Gastroesophageal sphincter (tissue), 4 donors: ENCODE measurements around the gene COPB1. TPM values are rescaled to one million over a fixed set of nuclear protein-coding genes. Genes with fewer than 3 reads are reported as not detected.

Experiments
- ATAC-seq: fragments of 150-250 bp; one replicate; pipeline ENCODE4 v1.9.1; 2016; ENCODE audit warnings: mild to moderate bottlenecking, moderate library complexity
- H3K27ac ChIP-seq, 4 donors: fragments of 200-600 bp; sonication (generic) in 3 of 4; 1 replicate in 3 of 4; 2 replicates in 1 of 4; pipeline ENCODE4 v1.5.1; 2016 to 2019
- H3K27me3 ChIP-seq: fragments of 200-600 bp; sonication (generic); one replicate; pipeline ENCODE4 v1.5.1; 2019
- H3K36me3 ChIP-seq, 2 donors: fragments of 200-600 bp; sonication (generic); one replicate each; pipeline ENCODE4 v1.5.1; 2019; ENCODE audit warnings: control low read depth in 1 of 2
- H3K4me1 ChIP-seq, 3 donors: fragments of 200-600 bp; sonication (generic); 1 replicate in 2 of 3; 2 replicates in 1 of 3; pipeline ENCODE4 v1.5.1; 2016 to 2019; ENCODE audit warnings: control low read depth in 2 of 3
- H3K4me3 ChIP-seq, 2 donors: fragments of 200-600 bp; sonication (generic); one replicate each; pipeline ENCODE4 v1.5.1; 2019; ENCODE audit warnings: mild to moderate bottlenecking in 1 of 2, moderate library complexity in 1 of 2
- H3K9me3 ChIP-seq, 3 donors: fragments of 200-600 bp; sonication (generic); one replicate each; pipeline ENCODE4 v1.5.1; 2017 to 2019; ENCODE audit warnings: control low read depth in 2 of 3
- CTCF ChIP-seq, 4 experiments: fragments of 200-600 bp in 2 of 4; fragments of 450-650 bp in 2 of 4; sonication (generic) in 1 of 4; IDR thresholded peaks; one replicate each; pipeline ENCODE4 v1.5.1; 2017 to 2019; ENCODE audit warnings: antibody characterized with exemption in 4 of 4, mild to moderate bottlenecking in 2 of 4, moderate library complexity in 2 of 4
- EP300 ChIP-seq: sonication (generic); formaldehyde crosslinking; IDR thresholded peaks from one replicate; pipeline ENCODE4 v1.6.1; 2017; ENCODE audit warnings: antibody characterized with exemption, mild to moderate bottlenecking
- POLR2A ChIP-seq, 2 donors: fragments of 450-650 bp; IDR thresholded peaks; one replicate each; pipeline ENCODE4 v1.6.1; 2017; ENCODE audit warnings: antibody characterized with exemption in 2 of 2, mild to moderate bottlenecking in 2 of 2, moderate library complexity in 1 of 2
- POLR2AphosphoS5 ChIP-seq: sonication (generic); formaldehyde crosslinking; IDR thresholded peaks from one replicate; pipeline ENCODE4 v1.6.1; 2017; ENCODE audit warnings: antibody characterized with exemption
- WGBS, 2 donors: methylation state at CpG; one replicate each; pipeline ENCODE4 v1.1.5; 2018; ENCODE audit warnings: low coverage in 1 of 2; 5-methylcytosine and 5-hydroxymethylcytosine counted together
- total RNA-seq, 4 donors: library from RNA; depleted of rRNA; stranded (reverse); fragments of >200 nt; gene quantifications; one replicate each; pipeline ENCODE4 v1.1.0, GENCODE V29; 2016

COPB1 gene
- total RNA-seq, 4 donors from 2014 or later = 74.5 to 130 (median 101) TPM

DNA sequence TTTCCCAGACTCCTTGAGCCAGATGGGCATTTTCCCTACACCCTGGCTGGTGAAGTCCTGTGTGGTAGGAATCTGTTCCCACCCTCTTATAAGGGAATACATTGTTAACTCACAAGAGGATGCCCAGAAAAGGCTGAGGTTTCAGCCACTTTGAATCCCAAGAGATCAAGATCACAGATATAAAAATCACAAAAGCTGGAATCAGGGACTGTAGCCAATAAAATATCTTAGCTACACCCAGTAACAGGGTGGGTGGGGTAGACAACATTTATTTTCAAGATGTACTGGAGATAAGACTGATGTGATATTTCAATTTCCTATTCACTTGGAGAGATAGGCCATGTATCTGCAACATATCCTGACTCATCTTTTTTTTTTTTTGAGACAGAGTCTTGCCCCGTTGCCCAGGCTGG, 50.3 kb downstream of the COPB1 start:
- Histone ChIP-seq H3K27me3 (no peaks in the 10 kb centered on the region), H3K9me3 (no peaks in the 10 kb centered on the region), H3K36me3 (peaks cover 0 to 28% of the 10 kb centered on the region in 2 donors), H3K4me1 (no peaks in the 10 kb centered on the region), H3K4me3 (no peak overlapping the region), H3K27ac (peak overlapping the region in 1 of 4 donors; percentile 22)
- no peak for ATAC-seq
- TF ChIP-seq POLR2A (IDR thresholded peaks at IDR 0.05) (no peak), CTCF (IDR thresholded peaks at IDR 0.05) (no peak), POLR2AphosphoS5 (no peak), EP300 (no peak)
- 33 to 80% methylated on average over 1 of the region's 1 CpG for WGBS, 2 donors

- Histone ChIP-seq H3K27me3 (no peaks in the 10 kb centered on the region), H3K27ac (no peak overlapping the region), H3K4me1 (no peaks in the 10 kb centered on the region), H3K9me3 (no peaks in the 10 kb centered on the region), H3K36me3 (peaks cover 0 to 28% of the 10 kb centered on the region in 2 donors), H3K4me3 (no peak overlapping the region)
- no peak for TF ChIP-seq POLR2A (IDR thresholded peaks at IDR 0.05)
- TF ChIP-seq POLR2AphosphoS5 = no peak
- no peak for TF ChIP-seq CTCF (IDR thresholded peaks at IDR 0.05)
- no peak for TF ChIP-seq EP300
- ATAC-seq = no peak
- WGBS, 2 donors = 88% methylated on average over 1 of the region's 1 CpG; no CpG with 5 or more reads in 1 of the 2 donors
These were observed 51.4 kb downstream of the COPB1 start for GRCh38 chr11:14448240-14448639.

DNA sequence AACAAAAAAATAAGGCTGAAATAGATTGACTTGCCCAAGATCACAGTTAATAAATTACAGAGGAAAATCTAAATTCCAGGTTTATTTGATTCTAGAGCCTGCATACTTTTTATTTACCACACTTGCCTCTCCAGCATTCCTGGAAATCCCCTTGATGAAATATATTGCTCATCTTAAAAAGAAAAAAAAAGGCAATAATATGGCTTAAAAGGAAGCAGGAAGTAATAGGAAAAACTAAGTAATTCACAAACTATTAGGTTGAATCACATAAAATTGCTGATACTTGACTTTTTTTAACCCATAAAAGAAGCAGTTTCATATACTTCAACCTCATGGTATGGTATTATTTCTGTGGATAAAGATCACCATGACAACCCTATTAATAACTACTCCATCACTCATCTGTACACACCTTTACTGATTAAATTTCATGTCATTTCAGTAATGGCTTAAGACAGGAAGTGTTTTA, 52.9 kb downstream of the COPB1 start:
- no peaks in the 10 kb centered on the region for H3K4me1 ChIP-seq
- H3K4me3 ChIP-seq = no peak overlapping the region
- no peaks in the 10 kb centered on the region for H3K27me3 ChIP-seq
- peaks cover 0 to 13% of the 10 kb centered on the region in 2 donors for H3K36me3 ChIP-seq
- no peak for ATAC-seq
- no peak overlapping the region for H3K27ac ChIP-seq
- TF ChIP-seq CTCF (IDR thresholded peaks at IDR 0.05) = no peak
- no peak for TF ChIP-seq POLR2AphosphoS5
- H3K9me3 ChIP-seq = no peaks in the 10 kb centered on the region

DNA sequence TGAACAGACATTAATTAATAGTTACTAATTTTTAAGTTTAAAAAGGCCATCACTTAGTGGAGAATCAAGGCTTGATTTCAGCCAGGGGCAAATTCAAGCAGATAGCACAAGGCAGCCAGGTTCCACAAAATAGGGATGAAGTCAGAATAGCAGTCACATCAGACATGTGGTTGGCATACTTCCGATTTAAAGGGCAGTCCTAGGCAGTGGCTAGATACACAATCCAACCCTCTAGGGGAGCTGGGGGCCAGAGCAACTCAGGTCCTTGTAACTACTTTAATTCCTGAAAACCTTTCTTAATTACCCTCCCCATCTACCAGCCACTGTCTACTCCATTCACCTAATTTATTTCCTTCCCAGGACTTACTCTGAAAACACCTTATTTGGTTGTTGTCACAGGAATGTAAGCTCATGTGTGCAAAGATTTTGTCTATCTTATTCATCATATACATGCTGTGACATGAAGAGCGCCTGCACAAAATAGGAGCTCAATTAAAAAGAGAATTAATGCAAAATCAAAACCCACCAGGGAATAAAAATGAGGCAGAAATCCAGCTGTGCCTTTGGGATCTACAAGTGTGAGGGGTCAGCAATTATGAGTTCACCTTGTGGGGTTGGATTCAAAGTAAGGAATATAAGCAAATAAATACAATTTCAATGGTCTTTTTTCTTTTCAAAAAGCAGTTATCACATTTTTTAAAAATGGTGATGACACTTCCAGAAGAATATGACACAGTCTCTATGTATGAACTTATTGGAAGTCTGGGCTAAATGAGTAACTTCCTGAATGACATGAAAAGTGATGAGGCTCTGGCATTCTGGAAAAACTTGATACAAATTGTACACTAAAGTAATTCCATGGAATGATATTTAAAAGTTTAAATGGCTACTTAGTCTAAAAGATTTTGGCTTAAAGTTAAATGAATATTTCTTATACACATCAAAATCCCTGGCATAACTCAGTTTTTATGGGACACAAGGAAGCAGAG, 53.8 kb downstream of the COPB1 start:
- WGBS, 2 donors = 71 to 80% methylated on average over 1 to 2 of the region's 2 CpGs
- H3K4me3 ChIP-seq = no peak overlapping the region

More for the DNA sequence above, 53.8 kb downstream of the COPB1 start:
- Histone ChIP-seq H3K36me3 (peaks cover 0 to 4% of the 10 kb centered on the region in 2 donors), H3K4me1 (no peaks in the 10 kb centered on the region), H3K27me3 (no peaks in the 10 kb centered on the region), H3K9me3 (no peaks in the 10 kb centered on the region), H3K27ac (no peak overlapping the region)
- TF ChIP-seq POLR2A (IDR thresholded peaks at IDR 0.05) (no peak), POLR2AphosphoS5 (no peak), CTCF (IDR thresholded peaks at IDR 0.05) (no peak), EP300 (no peak)
- ATAC-seq = no peak
